HG03442 (cell line): Measurements from ENCODE around the gene ASTN1.
"Not testable (repeated sequence)": the region's sequence is repeated elsewhere in the genome, so short reads cannot be mapped to it uniquely, and the experiment has no call there.

Experiments used
- ATAC-seq: cut with Tn5 transposase; IDR thresholded peaks from one replicate; pipeline ENCODE4 v1.9.1; 2021; ENCODE audit warnings: mild to moderate bottlenecking, moderate library complexity; ENCODE audit not compliant: unreplicated experiment

Gene ASTN1

GRCh38 chr1:177116941-177117340 lies 47.6 kb downstream of the ASTN1 start:
- no peak for ATAC-seq

- ATAC-seq: no peak
These were observed 57.7 kb downstream of the ASTN1 start for GRCh38 chr1:177106614-177107365.

GRCh38 chr1:177106196-177106595 lies 58.3 kb downstream of the ASTN1 start:
- no peak for ATAC-seq

- no peak for ATAC-seq
These were observed 61.3 kb downstream of the ASTN1 start for GRCh38 chr1:177103005-177103852.

- ATAC-seq: no peak
These were observed 72.5 kb downstream of the ASTN1 start for GRCh38 chr1:177092001-177092400.

GRCh38 chr1:177091040-177091439 lies 73.5 kb downstream of the ASTN1 start:
- no peak for ATAC-seq

- no peak for ATAC-seq
These were observed 75.5 kb downstream of the ASTN1 start for GRCh38 chr1:177088966-177089365.

GRCh38 chr1:177082855-177083693 lies 81.4 kb downstream of the ASTN1 start:
- ATAC-seq: no peak

GRCh38 chr1:177080564-177080963 lies 83.9 kb downstream of the ASTN1 start:
- no peak for ATAC-seq

- ATAC-seq: no peak
These were observed 86.6 kb downstream of the ASTN1 start for GRCh38 chr1:177077734-177078499.

- ATAC-seq: no peak
These were observed 87.5 kb downstream of the ASTN1 start for GRCh38 chr1:177077006-177077405.

- not testable (repeated sequence) for ATAC-seq
These were observed 89.7 kb downstream of the ASTN1 start for GRCh38 chr1:177074811-177075210.

- ATAC-seq: no peak
These were observed 95.0 kb downstream of the ASTN1 start for GRCh38 chr1:177069490-177069889.

GRCh38 chr1:177067752-177068410 lies 96.6 kb downstream of the ASTN1 start:
- no peak for ATAC-seq

GRCh38 chr1:177065430-177065829 lies 99.1 kb downstream of the ASTN1 start:
- ATAC-seq: no peak

- ATAC-seq: no peak
These were observed 100.9 kb downstream of the ASTN1 start for GRCh38 chr1:177063648-177064047.

- ATAC-seq: no peak
These were observed 110.0 kb downstream of the ASTN1 start for GRCh38 chr1:177054542-177054941.

- ATAC-seq: no peak
These were observed 110.9 kb downstream of the ASTN1 start for GRCh38 chr1:177053648-177054047.

GRCh38 chr1:177048314-177049069 lies 116.0 kb downstream of the ASTN1 start:
- ATAC-seq: no peak
